Measurements from ENCODE around the gene HUS1B. TPM values are rescaled to one million over a fixed set of nuclear protein-coding genes. Genes with fewer than 3 reads are reported as not detected.

Gene HUS1B
- total RNA-seq, 1 donor from 2014 or later, result not detected

DNA sequence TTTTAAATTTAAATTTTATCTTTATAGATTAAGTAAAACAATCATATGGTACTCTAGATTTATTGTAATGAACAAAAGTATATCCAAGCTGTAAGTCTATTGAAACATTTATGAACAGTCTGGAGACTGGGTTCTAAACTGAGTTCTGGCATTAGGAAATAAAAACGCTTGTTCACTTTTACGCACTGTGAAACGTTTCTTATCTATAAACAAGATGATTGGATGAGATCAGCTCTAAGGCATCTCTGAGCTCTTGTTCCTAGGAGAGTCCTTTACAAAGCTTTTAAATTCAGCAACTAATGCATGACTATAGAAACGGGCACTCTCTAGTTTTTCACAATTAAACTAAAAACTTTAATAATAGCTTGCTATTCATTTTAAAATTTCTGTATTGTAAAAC is 6.8 kb downstream of the HUS1B start:
- intact Hi-C loops (cut with DNase I), result no loop called here
- H3K4me1 ChIP-seq, result no peaks in the 10 kb centered on the region

GRCh38 chr6:642805-643204 is 14.1 kb downstream of the HUS1B start:
- Histone ChIP-seq H3K27ac (no peak overlapping the region), H3K27me3 (no peaks in the 10 kb centered on the region), H3K4me3 (no peak overlapping the region), H3K36me3 (no peaks in the 10 kb centered on the region), H3K9me3 (no peaks in the 10 kb centered on the region), H3K4me1 (no peaks in the 10 kb centered on the region)
- intact Hi-C loops (cut with DNase I), result no loop called here
- TF ChIP-seq, protein P1, sequence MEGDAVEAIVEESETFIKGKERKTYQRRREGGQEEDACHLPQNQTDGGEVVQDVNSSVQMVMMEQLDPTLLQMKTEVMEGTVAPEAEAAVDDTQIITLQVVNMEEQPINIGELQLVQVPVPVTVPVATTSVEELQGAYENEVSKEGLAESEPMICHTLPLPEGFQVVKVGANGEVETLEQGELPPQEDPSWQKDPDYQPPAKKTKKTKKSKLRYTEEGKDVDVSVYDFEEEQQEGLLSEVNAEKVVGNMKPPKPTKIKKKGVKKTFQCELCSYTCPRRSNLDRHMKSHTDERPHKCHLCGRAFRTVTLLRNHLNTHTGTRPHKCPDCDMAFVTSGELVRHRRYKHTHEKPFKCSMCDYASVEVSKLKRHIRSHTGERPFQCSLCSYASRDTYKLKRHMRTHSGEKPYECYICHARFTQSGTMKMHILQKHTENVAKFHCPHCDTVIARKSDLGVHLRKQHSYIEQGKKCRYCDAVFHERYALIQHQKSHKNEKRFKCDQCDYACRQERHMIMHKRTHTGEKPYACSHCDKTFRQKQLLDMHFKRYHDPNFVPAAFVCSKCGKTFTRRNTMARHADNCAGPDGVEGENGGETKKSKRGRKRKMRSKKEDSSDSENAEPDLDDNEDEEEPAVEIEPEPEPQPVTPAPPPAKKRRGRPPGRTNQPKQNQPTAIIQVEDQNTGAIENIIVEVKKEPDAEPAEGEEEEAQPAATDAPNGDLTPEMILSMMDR (IDR thresholded peaks at IDR 0.05), result no peak
- DNase-seq (ENCODE audit: low spot score in 2 of 2), result no peak

More for the DNA sequence above, 6.8 kb downstream of the HUS1B start:
- no peak overlapping the region for H3K27ac ChIP-seq
- DNase-seq (ENCODE audit: low spot score in 2 of 2), result no peak
- H3K36me3 ChIP-seq, result no peaks in the 10 kb centered on the region
- H3K9me3 ChIP-seq, result peaks cover 0 to 18% of the 10 kb centered on the region in 2 donors
- TF ChIP-seq, protein P1 (IDR thresholded peaks at IDR 0.05), result no peak
- no peak overlapping the region for H3K4me3 ChIP-seq
- H3K27me3 ChIP-seq, result no peaks in the 10 kb centered on the region

- TF ChIP-seq, protein P1 (IDR thresholded peaks at IDR 0.05), result no peak
- Histone ChIP-seq H3K27ac (no peak overlapping the region), H3K36me3 (peaks cover 3 to 8% of the 10 kb centered on the region in 2 donors), H3K27me3 (no peaks in the 10 kb centered on the region), H3K4me3 (no peak overlapping the region), H3K4me1 (no peaks in the 10 kb centered on the region), H3K9me3 (no peaks in the 10 kb centered on the region)
- no peak for DNase-seq (ENCODE audit: low spot score in 2 of 2)
- intact Hi-C loops (cut with DNase I), result no loop called here
Observed at GRCh38 chr6:641225-641985, 15.5 kb downstream of the HUS1B start.

DNA sequence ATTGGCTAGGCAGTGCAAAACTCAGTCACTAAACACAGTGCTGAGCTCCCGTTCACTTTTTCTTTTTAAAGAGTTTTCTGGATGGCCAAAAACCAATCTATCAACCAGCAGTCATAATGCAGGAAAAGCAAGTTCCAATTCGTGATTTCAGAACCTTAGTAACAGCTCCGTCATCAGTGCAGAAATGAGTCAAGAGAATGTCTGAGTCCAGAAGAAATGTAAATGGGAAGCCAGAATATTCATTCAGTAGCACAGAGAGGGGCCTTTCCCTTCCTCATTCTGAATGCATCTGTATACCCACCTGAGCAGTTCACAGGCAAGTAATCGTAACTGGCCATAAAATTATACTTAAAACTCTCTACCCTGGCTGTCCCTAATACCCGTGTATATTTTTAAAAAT is 20.4 kb downstream of the HUS1B start:
- H3K9me3 ChIP-seq, result no peaks in the 10 kb centered on the region
- H3K4me1 ChIP-seq, result no peaks in the 10 kb centered on the region
- no peak overlapping the region for H3K4me3 ChIP-seq
- peaks cover 3 to 17% of the 10 kb centered on the region in 2 donors for H3K36me3 ChIP-seq
- intact Hi-C loops (cut with DNase I), result no loop called here
- TF ChIP-seq, protein P1 (IDR thresholded peaks at IDR 0.05), result no peak
- H3K27ac ChIP-seq, result no peak overlapping the region
- no peaks in the 10 kb centered on the region for H3K27me3 ChIP-seq
- no peak for DNase-seq (ENCODE audit: low spot score in 2 of 2)

DNA sequence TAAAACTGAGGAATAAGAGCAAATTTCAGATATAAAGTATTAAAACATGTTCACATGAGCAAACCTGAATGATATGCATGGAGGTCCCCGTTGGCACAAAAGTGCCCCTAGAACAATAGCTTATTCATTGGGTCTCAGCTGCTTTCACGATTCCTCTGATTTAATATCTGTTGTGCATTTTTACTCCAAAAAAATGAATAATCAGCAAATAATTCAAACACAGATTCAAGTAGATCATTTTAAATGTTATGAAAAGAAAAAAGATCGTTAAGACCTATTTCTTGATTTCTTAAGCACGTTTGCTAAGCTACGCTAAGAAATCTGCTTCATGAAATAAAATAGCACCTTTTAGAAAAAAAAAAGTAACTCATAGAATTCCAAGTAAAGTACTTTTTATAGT is 21.7 kb downstream of the HUS1B start:
- peaks cover 3 to 22% of the 10 kb centered on the region in 2 donors for H3K36me3 ChIP-seq
- H3K27me3 ChIP-seq, result no peaks in the 10 kb centered on the region
- H3K4me1 ChIP-seq, result no peaks in the 10 kb centered on the region
- no peaks in the 10 kb centered on the region for H3K9me3 ChIP-seq
- no peak overlapping the region for H3K4me3 ChIP-seq
- no peak overlapping the region for H3K27ac ChIP-seq
- intact Hi-C loops (cut with DNase I), result no loop called here
- DNase-seq (ENCODE audit: low spot score in 2 of 2), result no peak
- TF ChIP-seq, protein P1 (IDR thresholded peaks at IDR 0.05), result no peak
